GM19043 (cell line): Measurements from ENCODE around the gene EEF1G.

Source experiments
- ATAC-seq: cut with Tn5 transposase; IDR thresholded peaks from one replicate; pipeline ENCODE4 v1.9.1; 2021; ENCODE audit warnings: low read depth; ENCODE audit not compliant: unreplicated experiment

EEF1G gene

GRCh38 chr11:62542750-62543567 is 30.7 kb downstream of the EEF1G start:
- no peak for ATAC-seq

GRCh38 chr11:62542111-62542745 is 31.5 kb downstream of the EEF1G start:
- no peak for ATAC-seq

- ATAC-seq: peak; percentile 51
These were observed 32.6 kb downstream of the EEF1G start for GRCh38 chr11:62540804-62541701.

GRCh38 chr11:62539238-62539925 is 34.3 kb downstream of the EEF1G start:
- ATAC-seq: no peak

- no peak for ATAC-seq
These were observed 35.0 kb downstream of the EEF1G start for GRCh38 chr11:62538470-62539237.

GRCh38 chr11:62536301-62536957 is 37.3 kb downstream of the EEF1G start:
- ATAC-seq: no peak

GRCh38 chr11:62535802-62536201 is 37.9 kb downstream of the EEF1G start:
- ATAC-seq: no peak

- no peak for ATAC-seq
These were observed 38.7 kb downstream of the EEF1G start for GRCh38 chr11:62534779-62535545.

GRCh38 chr11:62532096-62532495 is 41.6 kb downstream of the EEF1G start:
- no peak for ATAC-seq

- ATAC-seq: no peak
These were observed 56.8 kb downstream of the EEF1G start for GRCh38 chr11:62516736-62517371.

GRCh38 chr11:62514151-62514550 is 59.5 kb downstream of the EEF1G start:
- ATAC-seq: no peak

- no peak for ATAC-seq
These were observed 60.1 kb downstream of the EEF1G start for GRCh38 chr11:62513626-62514025.

GRCh38 chr11:62512961-62513360 is 60.7 kb downstream of the EEF1G start:
- ATAC-seq: no peak
